Vagina (tissue), 2 donors: Measurements from ENCODE around the gene LMO7. TPM values are rescaled to one million over a fixed set of nuclear protein-coding genes. Genes with fewer than 3 reads are reported as not detected.

Experiments
- DNase-seq, 2 donors: peaks; one replicate each; pipeline ENCODE4 v3.0.0-alpha.2; 2017; ENCODE audit errors: extremely low spot score in 2 of 2
- H3K27ac ChIP-seq: fragments of 200-600 bp; sonication (generic); one replicate; pipeline ENCODE4 v1.5.1; 2019
- H3K27me3 ChIP-seq: fragments of 200-600 bp; sonication (generic); one replicate; pipeline ENCODE4 v1.5.1; 2019
- H3K36me3 ChIP-seq, 2 donors: fragments of 200-600 bp; sonication (generic); one replicate each; pipeline ENCODE4 v1.5.1; 2017 to 2019
- H3K4me1 ChIP-seq: fragments of 200-600 bp; sonication (generic); one replicate; pipeline ENCODE4 v1.5.1; 2019
- H3K4me3 ChIP-seq, 2 donors: fragments of 200-600 bp; sonication (generic); 1 replicate in 1 of 2; 2 replicates in 1 of 2; pipeline ENCODE4 v1.5.1; 2016 to 2019
- H3K9me3 ChIP-seq: fragments of 200-600 bp; sonication (generic); one replicate; pipeline ENCODE4 v1.5.1; 2019
- POLR2A ChIP-seq, 2 donors: fragments of 450-650 bp; IDR thresholded peaks; one replicate each; pipeline ENCODE4 v1.6.1; 2017; ENCODE audit warnings: antibody characterized with exemption in 2 of 2, mild to moderate bottlenecking in 2 of 2, moderate library complexity in 2 of 2
- POLR2AphosphoS5 ChIP-seq, 2 donors: sonication (generic); formaldehyde crosslinking; IDR thresholded peaks; one replicate each; pipeline ENCODE4 v1.9.0; 2017; ENCODE audit warnings: antibody characterized with exemption in 2 of 2, mild to moderate bottlenecking in 2 of 2, low read depth in 1 of 2; ENCODE audit not compliant: insufficient read depth in 1 of 2
- intact Hi-C: fragments of 100-400 bp; cut with DNase I; formaldehyde crosslinking; loops from one replicate; pipeline ENCODE4 v1.15.1; 2023
- total RNA-seq: library from RNA; depleted of rRNA; stranded (reverse); fragments of >200 nt; gene quantifications from one replicate; pipeline ENCODE4 v1.2.3, GENCODE V29; 2016
- TF ChIP-seq, protein P1 (sequence below), 3 experiments: fragments of 450-650 bp in 2 of 3; fragments of 200-600 bp in 1 of 3; sonication (generic) in 1 of 3; IDR thresholded peaks; one replicate each; pipeline ENCODE4 v1.5.1; 2017 to 2019; ENCODE audit warnings: antibody characterized with exemption in 3 of 3, mild to moderate bottlenecking in 2 of 3, moderate library complexity in 2 of 3

LMO7 gene
- total RNA-seq, 1 donor from 2014 or later = 85.4 TPM

DNA sequence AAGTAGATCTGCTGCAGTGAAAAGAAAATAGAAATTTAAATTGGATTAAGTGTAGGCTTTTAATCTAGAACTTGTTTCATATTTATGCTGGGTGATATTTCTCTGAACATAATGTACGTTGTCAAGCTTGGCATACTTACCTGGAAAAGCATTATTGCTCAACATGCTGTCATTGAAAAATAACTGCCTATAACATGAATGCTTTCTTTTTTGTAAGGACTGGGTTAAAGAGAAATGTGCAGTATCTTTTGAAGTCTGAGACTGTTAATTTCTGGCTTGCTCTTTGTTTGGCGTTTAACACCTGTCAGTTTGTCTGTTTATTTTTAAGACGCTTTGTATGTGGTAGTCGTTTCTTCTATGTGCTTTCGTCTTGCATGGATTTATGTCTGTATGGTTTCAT, 175.2 kb downstream of the LMO7 start:
- intact Hi-C loops = no loop called here
- H3K9me3 ChIP-seq = no peaks in the 10 kb centered on the region
- no peak overlapping the region for H3K4me3 ChIP-seq
- no peaks in the 10 kb centered on the region for H3K27me3 ChIP-seq
- H3K4me1 ChIP-seq = no peaks in the 10 kb centered on the region
- H3K36me3 ChIP-seq = no peaks in the 10 kb centered on the region
- DNase-seq = no peak
- TF ChIP-seq, protein P1, sequence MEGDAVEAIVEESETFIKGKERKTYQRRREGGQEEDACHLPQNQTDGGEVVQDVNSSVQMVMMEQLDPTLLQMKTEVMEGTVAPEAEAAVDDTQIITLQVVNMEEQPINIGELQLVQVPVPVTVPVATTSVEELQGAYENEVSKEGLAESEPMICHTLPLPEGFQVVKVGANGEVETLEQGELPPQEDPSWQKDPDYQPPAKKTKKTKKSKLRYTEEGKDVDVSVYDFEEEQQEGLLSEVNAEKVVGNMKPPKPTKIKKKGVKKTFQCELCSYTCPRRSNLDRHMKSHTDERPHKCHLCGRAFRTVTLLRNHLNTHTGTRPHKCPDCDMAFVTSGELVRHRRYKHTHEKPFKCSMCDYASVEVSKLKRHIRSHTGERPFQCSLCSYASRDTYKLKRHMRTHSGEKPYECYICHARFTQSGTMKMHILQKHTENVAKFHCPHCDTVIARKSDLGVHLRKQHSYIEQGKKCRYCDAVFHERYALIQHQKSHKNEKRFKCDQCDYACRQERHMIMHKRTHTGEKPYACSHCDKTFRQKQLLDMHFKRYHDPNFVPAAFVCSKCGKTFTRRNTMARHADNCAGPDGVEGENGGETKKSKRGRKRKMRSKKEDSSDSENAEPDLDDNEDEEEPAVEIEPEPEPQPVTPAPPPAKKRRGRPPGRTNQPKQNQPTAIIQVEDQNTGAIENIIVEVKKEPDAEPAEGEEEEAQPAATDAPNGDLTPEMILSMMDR (IDR thresholded peaks at IDR 0.05) = no peak
- TF ChIP-seq POLR2A (IDR thresholded peaks at IDR 0.05) (no peak), POLR2AphosphoS5 (IDR thresholded peaks at IDR 0.05; ENCODE audit: insufficient read depth in 1 of 2, low read depth in 1 of 2) (no peak)
- no peak overlapping the region for H3K27ac ChIP-seq

DNA sequence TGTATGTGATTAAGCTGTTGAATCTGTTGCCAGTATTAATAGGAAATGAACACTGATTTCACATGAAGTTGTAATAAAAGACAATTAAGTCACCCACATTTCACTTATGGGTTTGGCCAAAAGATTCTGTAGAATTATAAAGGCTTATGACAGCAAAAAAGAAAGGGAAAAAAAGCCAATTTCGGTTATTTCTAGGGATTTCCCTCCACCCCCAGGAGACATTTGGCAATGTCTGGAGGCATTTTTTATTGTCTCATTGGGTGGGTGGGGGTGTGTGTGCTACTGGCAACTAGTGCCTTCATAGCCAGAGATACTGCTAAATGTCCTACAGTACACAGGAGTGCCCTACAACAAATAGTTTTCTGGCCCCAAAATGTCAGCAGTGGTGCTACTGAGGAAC, 175.7 kb downstream of the LMO7 start:
- TF ChIP-seq, protein P1 (IDR thresholded peaks at IDR 0.05) = no peak
- TF ChIP-seq POLR2A (IDR thresholded peaks at IDR 0.05) (no peak), POLR2AphosphoS5 (IDR thresholded peaks at IDR 0.05; ENCODE audit: insufficient read depth in 1 of 2, low read depth in 1 of 2) (no peak)
- intact Hi-C loops = no loop called here
- Histone ChIP-seq H3K9me3 (no peaks in the 10 kb centered on the region), H3K4me1 (no peaks in the 10 kb centered on the region), H3K36me3 (no peaks in the 10 kb centered on the region), H3K27me3 (no peaks in the 10 kb centered on the region), H3K4me3 (no peak overlapping the region), H3K27ac (no peak overlapping the region)
- DNase-seq = no peak

DNA sequence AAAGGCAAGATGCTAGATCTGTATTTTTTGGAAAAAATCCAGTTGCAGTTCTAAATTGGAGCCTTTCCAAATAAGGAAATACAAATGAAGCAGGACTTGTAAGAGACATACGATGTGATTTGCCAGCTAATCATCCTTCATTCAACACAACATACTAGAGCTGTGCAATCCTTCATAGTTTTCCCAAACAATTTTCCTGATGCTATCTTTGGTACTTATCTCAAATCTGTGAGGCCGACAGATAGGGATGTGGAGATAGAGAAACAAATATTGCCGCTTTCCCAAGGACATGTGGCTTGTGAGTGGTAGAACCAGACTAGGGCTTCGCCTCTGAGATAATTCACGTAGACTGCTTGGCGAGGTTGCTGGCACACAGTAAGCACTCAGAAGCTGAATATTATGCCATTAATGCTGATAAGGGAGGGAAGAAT, 176.6 kb downstream of the LMO7 start:
- intact Hi-C loops = no loop called here
- H3K9me3 ChIP-seq = no peaks in the 10 kb centered on the region
- no peak overlapping the region for H3K27ac ChIP-seq
- H3K4me3 ChIP-seq = no peak overlapping the region
- TF ChIP-seq, protein P1 (IDR thresholded peaks at IDR 0.05) = no peak
- TF ChIP-seq POLR2A (IDR thresholded peaks at IDR 0.05) = no peak
- no peak for TF ChIP-seq POLR2AphosphoS5 (IDR thresholded peaks at IDR 0.05; ENCODE audit: insufficient read depth in 1 of 2, low read depth in 1 of 2)
- H3K27me3 ChIP-seq = no peaks in the 10 kb centered on the region
- no peak for DNase-seq
- no peaks in the 10 kb centered on the region for H3K36me3 ChIP-seq
- H3K4me1 ChIP-seq = no peaks in the 10 kb centered on the region

DNA sequence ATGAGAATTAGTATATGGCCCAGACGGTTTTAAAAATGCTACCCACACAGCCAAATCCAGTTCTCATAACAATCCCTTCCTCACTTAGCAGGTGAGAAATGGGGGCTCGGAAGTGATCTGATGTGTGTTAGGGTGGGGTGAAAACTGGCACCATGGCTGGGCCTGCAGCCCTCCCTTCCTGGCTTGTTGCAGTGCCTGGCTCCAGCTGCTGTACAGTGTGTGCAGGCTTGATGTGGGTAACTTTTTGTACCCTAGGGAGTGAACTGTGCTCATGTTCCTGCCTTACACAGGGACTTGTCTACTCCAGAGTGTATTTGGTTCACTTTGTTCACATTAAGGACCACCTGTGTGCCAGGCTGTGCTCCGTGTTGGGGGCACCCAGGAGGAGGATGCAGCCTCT, 177.2 kb downstream of the LMO7 start:
- Histone ChIP-seq H3K27ac (no peak overlapping the region), H3K9me3 (no peaks in the 10 kb centered on the region), H3K4me1 (no peaks in the 10 kb centered on the region), H3K27me3 (no peaks in the 10 kb centered on the region), H3K4me3 (no peak overlapping the region), H3K36me3 (no peaks in the 10 kb centered on the region)
- intact Hi-C loops = no loop called here
- TF ChIP-seq POLR2AphosphoS5 (IDR thresholded peaks at IDR 0.05; ENCODE audit: insufficient read depth in 1 of 2, low read depth in 1 of 2) (no peak), POLR2A (IDR thresholded peaks at IDR 0.05) (no peak)
- DNase-seq = no peak

DNA sequence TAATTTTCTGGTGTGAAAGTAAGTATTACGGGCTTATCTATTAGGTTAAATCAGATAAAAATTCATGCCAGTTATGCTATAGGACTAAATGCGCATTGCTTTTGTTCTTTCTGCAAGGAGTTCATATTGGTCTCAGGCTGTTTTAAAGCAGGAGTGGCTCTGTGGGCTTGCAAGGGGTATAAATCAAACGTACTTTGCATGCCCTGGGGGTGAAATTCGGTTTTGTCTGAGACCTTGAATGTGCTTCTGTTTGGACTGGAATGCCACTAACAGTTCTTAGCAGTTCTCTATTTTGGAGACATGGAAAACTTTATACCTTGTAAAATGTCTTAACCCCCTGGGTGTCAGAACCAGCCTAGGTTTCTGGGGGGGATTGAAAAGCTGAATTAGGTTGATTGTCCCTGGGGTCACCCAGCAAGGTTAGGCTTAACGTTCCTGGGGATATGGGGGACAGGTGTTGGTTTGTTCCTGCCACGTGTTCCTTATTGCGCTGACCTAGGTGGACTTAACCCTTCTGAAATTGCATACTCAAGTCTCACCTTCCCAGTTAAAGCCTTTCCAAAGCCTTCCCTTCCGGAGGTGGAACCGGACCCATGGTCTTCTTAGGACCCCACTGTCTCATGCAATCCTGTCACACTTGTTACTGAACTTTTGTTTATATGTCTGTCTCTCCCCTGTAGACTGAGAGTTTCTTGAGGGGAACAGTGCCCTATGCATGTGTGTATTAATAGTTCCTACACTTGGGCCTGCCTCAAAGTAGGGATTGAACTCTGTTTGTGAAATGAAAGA, 182.2 kb downstream of the LMO7 start:
- Histone ChIP-seq H3K4me1 (no peaks in the 10 kb centered on the region), H3K27ac (no peak overlapping the region), H3K36me3 (no peaks in the 10 kb centered on the region), H3K27me3 (no peaks in the 10 kb centered on the region), H3K4me3 (no peak overlapping the region), H3K9me3 (no peaks in the 10 kb centered on the region)
- intact Hi-C loops = no loop called here
- no peak for DNase-seq
- no peak for TF ChIP-seq POLR2A (IDR thresholded peaks at IDR 0.05)
- TF ChIP-seq, protein P1 (IDR thresholded peaks at IDR 0.05) = no peak
